Measurements from ENCODE around the gene PPT2. TPM values are rescaled to one million over a fixed set of nuclear protein-coding genes. Genes with fewer than 3 reads are reported as not detected.

The PPT2 gene
- total RNA-seq, 1 experiment from 2014 or later = 30.0 TPM

- no peak for TF ChIP-seq ZNF281 (CRISPR knock-in tag; IDR thresholded peaks at IDR 0.05)
- no peak for TF ChIP-seq ZMAT4 (CRISPR knock-in tag; IDR thresholded peaks at IDR 0.05)
- no peak for TF ChIP-seq GTF2I (CRISPR knock-in tag; conservative IDR thresholded peaks at IDR 0.05)
- TF ChIP-seq ATF1 (CRISPR knock-in tag; IDR thresholded peaks at IDR 0.05) = no peak
Observed at GRCh38 chr6:32179766-32180405, 25.9 kb downstream of the PPT2 start (continued).

- no peak for ATAC-seq
- peaks cover 22% of the 10 kb centered on the region for H3K4me1 Mint-ChIP-seq
- no peak for DNase-seq (ENCODE audit: low spot score)
- no peak for TF ChIP-seq TCF7 (CRISPR knock-in tag; IDR thresholded peaks at IDR 0.05; ENCODE audit: low read depth)
- TF ChIP-seq GRHL2 (CRISPR knock-in tag; IDR thresholded peaks at IDR 0.05; ENCODE audit: insufficient replicate concordance, severe bottlenecking) = no peak
- no peak for TF ChIP-seq NFE2L1 (CRISPR knock-in tag; IDR thresholded peaks at IDR 0.05)
- no peak for TF ChIP-seq KAT7 (CRISPR knock-in tag; IDR thresholded peaks at IDR 0.05; ENCODE audit: borderline replicate concordance)
- TF ChIP-seq ZNF416 (CRISPR knock-in tag; IDR thresholded peaks at IDR 0.05) = no peak
- no peak for TF ChIP-seq ZSCAN18 (CRISPR knock-in tag; IDR thresholded peaks at IDR 0.05)
- TF ChIP-seq ZBTB43 (CRISPR knock-in tag; IDR thresholded peaks at IDR 0.05) = no peak
- no peak for TF ChIP-seq PREB (CRISPR knock-in tag; IDR thresholded peaks at IDR 0.05; ENCODE audit: borderline replicate concordance)
- no peak for TF ChIP-seq ZNF512 (CRISPR knock-in tag; IDR thresholded peaks at IDR 0.05; ENCODE audit: borderline replicate concordance)
- no peak for TF ChIP-seq ESRRA (CRISPR knock-in tag; IDR thresholded peaks at IDR 0.05; ENCODE audit: borderline replicate concordance)
- no peak for TF ChIP-seq OVOL2 (CRISPR knock-in tag; IDR thresholded peaks at IDR 0.05; ENCODE audit: borderline replicate concordance)
- no peak for TF ChIP-seq TP53 (CRISPR knock-in tag; IDR thresholded peaks at IDR 0.05)
- no peak for TF ChIP-seq MAX (CRISPR knock-in tag; IDR thresholded peaks at IDR 0.05)
- TF ChIP-seq SMAD4 (CRISPR knock-in tag; IDR thresholded peaks at IDR 0.05) = no peak
- TF ChIP-seq ATF2 (CRISPR knock-in tag; IDR thresholded peaks at IDR 0.05; ENCODE audit: borderline replicate concordance, low read depth) = no peak
- no peak for TF ChIP-seq NFYB (CRISPR knock-in tag; conservative IDR thresholded peaks at IDR 0.05; ENCODE audit: low read depth)
- H3K9me3 Mint-ChIP-seq = no peaks in the 10 kb centered on the region
- H3K4me3 Mint-ChIP-seq = no peak overlapping the region; the same call in 1 of the 2 replicates
- peaks cover 24% of the 10 kb centered on the region for H3K36me3 Mint-ChIP-seq
- CTCF ChIA-PET = interaction anchor here (1.6 to 2.2 kb wide), 2 partner anchors 14 to 31 kb away, joined by 6 to 9 read pairs; no protein-coding TSS in a partner anchor
- POLR2A ChIA-PET = interaction anchor here (0.7 kb wide), 1 partner anchor 29 kb away, joined by 4 read pairs; no protein-coding TSS in a partner anchor
- no peaks in the 10 kb centered on the region for H3K27me3 Mint-ChIP-seq (ENCODE audit: low read depth)
- H3K27ac Mint-ChIP-seq = peak overlapping the region; percentile 23; the same call in 1 of the 2 replicates
Observed at GRCh38 chr6:32181148-32181702, 27.3 kb downstream of the PPT2 start.

Measured in WTC11 (cell line).